ENCODE measurements around the gene METTL18.

The METTL18 gene

DNA sequence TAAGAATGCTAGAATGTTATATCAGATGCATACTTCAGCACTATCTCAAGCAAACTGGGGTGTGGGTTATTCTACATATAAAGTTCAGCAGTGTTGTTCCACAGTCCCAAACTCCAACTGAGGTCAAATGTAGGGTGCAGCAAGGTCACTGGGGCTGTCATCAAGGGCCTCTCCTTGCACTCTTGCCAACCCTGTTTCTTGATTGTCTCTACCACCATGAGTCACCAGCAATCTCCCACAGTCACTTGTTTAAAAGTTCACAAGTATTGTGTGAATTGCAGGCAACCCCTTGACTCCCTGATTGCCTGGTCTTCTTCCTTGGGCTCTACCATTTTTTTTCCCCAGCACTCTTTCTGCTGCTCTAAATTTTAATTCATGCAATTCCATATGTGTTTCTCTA lies 10.6 kb downstream of the METTL18 start:
- DNase-seq, result no peak

DNA sequence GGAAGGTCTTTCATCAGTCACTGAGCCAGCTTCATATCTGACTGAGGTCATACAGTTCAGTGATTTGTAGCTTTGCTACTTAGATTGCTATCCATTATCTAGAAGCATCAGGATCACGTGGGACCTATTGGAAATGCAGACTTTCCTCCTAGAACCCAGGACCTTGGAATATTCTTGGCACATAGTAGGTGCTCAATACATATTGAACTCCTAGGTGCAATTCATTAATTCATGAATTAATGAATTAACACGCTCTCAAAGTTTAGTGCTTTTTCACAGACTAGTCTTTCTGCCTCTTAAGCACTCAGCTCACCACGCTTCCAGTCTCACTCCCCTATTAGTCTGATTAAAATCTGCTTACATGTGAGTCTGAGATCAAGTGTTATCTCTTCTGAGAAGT lies 12.1 kb downstream of the METTL18 start:
- DNase-seq, result no peak

DNA sequence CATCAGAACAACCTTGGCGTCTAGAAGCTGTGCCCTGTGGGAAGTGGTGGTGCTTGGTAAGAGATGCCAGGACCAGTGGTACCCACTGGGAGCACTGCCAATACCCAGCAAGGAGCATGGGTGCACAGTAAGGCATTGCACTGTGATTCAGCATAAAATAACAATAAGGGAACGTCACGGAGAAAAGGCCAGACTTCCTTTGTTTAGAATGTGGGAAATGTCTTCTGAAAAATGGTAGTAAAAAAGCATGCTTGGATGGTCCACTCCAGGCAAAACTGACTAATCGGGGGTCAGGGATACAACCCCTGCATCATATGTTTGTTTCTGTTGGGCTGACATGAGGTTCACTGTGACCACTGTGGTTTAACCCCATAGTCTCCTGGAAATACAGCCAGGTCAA lies 14.7 kb downstream of the METTL18 start:
- DNase-seq, result no peak

DNA sequence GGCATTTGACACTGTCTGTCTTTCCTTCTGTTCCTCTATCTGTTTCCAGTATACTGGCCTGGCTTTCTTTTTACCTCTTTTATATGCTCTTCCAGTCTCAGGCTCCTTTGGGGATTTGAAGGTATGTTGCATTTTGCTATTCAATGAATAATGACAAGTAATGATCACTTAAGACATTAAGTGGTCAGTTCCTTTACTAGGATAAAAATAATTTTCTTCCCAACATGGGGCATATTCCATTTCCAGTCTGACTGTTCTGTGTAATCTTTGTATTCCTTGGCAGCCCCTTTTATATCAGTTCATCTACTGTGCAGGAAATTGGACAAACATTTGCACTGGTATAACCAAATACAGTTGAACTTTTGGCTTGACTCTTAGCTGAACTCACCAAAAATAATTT lies 15.6 kb downstream of the METTL18 start:
- DNase-seq, result no peak

DNA sequence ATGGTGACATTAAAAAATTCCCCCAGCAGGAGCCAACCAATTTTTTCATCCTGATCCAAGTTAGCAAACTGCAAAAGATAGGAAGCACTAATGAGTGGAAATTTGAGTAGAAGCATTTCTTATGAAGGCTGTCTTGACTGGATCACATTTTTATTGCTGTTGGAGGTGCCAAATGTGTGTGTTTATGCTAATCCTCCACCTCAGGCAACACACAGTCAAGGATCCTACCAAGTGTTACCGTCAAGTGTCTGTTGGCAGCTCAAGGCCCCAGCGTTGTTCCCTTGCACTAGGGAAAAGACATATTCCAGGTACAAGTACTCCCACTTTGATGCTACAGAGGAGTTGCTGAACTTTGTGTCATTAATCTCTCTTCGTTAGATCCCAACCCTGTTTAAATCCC lies 18.3 kb downstream of the METTL18 start:
- DNase-seq, result no peak

DNA sequence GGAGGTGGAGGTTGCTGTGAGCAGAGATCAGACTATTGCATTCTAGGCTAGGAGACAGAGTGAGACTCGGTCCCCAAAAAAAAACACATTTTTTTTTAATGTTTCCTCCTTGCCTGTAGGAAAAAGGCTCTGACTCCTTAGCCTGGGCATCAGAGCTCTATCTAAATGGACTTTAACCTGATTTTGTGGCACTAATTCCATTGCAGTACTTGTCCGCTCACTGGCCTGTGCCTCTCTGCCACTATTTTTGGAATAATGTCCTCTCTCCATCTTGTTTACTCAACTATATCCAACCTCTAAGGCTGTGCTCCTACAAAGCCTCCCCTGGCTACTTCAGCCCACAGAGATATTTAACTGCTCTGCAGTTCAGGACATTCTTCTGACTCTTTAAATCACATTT lies 26.5 kb downstream of the METTL18 start:
- no peak for DNase-seq

DNA sequence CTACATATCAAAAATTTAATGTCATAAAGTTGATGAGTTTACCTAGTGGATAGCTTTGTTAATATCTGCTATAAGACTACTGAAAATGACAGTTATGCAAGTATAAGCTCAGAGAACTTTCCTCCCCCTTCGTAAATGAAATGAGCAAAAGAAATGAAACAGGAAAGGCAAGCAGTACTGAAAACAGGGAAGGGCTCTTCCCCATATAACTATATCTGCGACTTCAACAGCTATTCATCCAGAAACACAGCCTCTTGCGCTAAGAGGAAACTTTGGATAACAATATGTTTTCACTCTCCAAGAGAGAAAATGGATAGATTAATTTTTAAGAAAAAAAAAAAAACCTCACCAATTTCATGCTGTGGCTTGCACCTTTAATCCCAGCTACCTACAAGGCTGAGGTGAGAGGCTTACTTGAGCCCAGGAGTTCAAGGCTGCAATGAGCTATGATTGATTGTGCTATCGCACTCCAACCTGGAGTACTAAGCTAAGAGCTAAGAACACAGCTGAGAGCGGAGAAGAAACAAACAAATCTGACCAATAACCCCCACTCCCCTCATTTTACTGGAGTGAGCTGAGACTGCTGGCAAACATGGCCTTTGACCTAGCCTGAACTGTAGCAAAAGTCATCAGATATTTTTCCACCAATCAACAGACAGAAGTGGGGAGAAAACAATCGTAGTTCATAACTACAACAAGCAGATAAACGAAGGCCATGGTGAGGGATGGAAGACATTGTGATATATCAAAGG lies 29.0 kb downstream of the METTL18 start:
- no peak for DNase-seq

DNA sequence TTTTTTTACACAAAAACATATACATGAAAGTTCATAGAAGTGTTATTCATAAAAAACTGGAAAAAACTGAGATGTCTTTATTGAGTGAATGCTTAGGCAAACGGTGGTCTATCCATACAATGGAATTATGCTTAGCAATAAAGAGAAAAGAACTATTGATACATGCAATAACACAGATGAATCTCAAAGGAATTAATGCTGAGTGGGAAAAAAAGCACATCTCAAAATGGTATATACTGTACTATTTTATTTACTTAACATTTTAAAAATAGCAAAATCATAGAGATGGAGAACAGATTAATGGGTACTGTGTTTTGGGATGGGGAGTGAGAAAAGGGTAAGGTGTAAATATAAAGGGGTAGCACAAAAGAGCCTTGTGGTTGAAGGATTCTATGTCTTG lies 29.8 kb downstream of the METTL18 start:
- no peak for DNase-seq

DNA sequence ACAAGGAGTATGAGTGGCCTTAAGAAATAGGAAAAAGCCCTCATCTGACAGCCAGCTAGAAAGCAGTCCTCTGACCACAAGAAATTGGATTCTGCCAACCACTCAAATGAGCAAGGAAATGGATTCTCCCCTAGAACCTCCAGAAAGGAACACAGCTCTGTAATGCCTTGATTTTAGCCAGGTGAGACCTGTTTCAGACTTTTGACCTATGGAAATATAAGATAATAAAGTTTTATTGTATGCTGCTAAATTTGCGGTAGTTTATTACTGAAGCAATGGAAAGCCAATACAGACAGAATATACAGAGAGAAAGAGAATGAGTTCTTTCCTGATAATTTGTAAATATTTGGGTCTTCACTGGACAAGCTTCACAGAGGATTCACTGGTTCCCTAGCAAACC lies 32.0 kb downstream of the METTL18 start:
- no peak for DNase-seq

DNA sequence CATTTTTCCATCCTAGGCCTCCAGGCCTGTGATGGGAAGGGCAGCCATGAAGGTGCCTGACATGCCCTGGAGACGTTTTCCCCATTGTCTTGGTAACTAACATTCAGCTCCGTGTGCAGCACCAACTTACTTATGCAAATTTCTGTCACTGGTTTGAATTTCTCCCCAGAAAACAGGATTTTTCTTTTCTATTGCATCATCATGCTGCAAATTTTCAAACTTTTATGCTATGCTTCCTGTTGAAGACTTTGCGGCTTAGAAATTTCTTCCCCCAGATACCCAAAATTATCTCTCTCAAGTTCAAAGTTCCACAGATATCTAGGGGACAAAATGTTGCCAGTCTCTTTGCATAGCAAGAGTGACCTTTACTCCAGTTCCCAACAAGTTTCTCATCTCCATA lies 35.7 kb downstream of the METTL18 start:
- no peak for DNase-seq

DNA sequence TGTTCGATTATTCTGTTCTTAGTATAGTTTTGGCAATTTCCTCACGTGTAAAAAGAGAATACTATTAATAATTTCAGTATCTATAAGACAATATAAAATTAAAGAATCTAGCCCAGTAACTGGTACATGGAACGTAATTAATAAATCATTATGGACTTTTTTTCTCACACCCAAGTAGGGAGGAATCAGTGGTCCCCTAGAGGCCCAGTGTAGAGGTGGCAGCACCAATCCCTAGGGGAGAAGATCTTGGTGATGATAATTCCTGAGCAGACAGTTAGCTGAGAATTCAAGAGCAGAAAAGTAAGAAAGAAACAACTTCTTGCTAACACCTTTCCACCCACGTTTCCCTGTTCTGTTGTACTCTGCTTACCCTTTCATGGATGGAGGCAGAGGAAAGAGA lies 41.2 kb downstream of the METTL18 start:
- no peak for DNase-seq

DNA sequence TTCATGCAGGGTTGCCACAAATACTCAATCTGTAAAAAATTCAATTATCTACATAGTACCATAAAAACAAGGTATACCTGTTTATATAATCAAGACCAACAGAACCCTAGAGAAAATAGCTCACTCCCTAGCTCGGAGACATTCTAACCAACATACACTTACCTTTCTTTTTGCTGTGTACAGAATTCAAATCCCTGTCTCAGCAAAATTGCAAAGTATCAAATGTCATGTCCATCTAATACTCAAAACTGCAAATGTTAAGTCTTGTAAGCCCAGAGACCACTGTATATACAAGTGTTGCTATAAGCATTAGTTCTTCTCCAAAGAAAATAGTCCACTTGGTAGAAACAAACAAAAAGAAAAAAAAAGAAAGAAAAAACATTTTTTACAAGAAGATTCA lies 44.7 kb downstream of the METTL18 start:
- no peak for DNase-seq

DNA sequence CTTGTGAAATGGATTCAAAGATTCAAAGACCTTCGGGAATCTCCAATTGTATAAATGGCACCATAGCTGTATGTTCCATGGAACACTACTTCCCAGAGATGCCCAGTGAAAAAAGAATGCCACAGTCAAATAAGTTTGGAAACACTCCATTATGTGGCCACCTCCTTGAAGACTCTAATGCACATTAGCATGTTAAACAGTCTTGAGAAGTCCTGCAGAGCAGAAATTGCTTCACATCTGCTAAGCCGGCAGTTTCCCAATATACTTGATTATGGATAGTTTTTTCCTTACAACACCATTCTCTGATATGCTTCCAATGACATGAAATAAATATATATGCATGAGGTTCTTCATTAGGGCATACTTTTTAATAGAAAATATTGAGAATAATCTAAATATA lies 48.2 kb downstream of the METTL18 start:
- DNase-seq, result no peak

DNA sequence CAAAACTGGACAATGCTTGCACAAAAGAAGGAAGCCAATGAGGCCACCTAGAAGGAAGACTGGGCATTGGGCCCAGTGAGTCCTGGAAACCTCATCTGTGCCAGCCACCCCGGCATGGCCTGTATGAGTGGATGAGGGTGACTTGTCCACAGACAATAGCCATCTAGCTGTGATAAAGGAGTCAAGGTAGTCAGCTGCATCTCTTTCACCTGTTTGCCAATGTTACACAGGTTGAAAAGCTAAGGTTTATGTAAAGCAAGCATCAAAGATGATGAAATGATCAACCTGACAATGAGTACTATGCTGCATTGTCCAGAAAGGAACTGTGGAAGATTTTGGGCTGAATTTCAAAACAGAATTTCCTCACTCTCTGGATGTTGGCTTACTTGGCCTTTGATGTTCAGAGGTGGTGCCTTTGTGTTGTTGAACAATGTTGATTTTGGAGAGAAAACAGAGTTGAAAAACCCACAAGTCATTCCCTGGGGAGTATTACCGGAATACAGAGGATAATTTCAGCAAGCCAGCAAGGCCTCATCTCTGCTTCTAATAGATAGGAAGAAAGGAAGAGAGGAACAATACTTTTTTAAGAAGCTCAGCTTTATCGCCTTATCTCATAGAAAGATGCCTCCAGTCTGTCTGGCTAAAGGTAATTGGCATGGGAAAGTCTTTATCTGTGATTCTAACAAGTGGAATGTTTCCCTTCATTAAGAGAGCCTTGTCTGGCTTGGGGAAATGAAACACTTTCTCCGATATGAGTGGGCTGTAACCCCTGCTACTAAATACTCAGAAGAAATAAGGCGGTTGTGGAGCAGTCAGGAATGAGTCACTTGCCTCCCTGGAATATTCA lies 49.5 kb downstream of the METTL18 start:
- no peak for DNase-seq
